ENCODE measurements around the gene TRIM22. TPM values are rescaled to one million over a fixed set of nuclear protein-coding genes. Genes with fewer than 3 reads are reported as not detected.
"Not testable (repeated sequence)": the region's sequence is repeated elsewhere in the genome, so short reads cannot be mapped to it uniquely, and the experiment has no call there.

TRIM22 gene
- total RNA-seq, 1 experiment from 2014 or later = not detected

- ATAC-seq (no peak), DNase-seq (no peak)
- Histone ChIP-seq H4K20me1 (ENCODE audit: low read length) (no peaks in the 10 kb centered on the region), H3K27me3 (ENCODE audit: low read length) (peaks cover 18% of the 10 kb centered on the region), H3K9ac (ENCODE audit: low read length) (no peak overlapping the region), H3K9me3 (ENCODE audit: low read length) (no peaks in the 10 kb centered on the region), H3K4me3 (ENCODE audit: low read length) (no peak overlapping the region), H3F3A (ENCODE audit: low read length, unreplicated experiment) (no peaks in the 10 kb centered on the region), H3K79me2 (ENCODE audit: low read length) (no peaks in the 10 kb centered on the region), H2AFZ (ENCODE audit: low read length) (no peak overlapping the region), H3K9me2 (replicated peaks; ENCODE audit: low read length) (no peaks in the 10 kb centered on the region), H3K27ac (ENCODE audit: low read length) (no peak overlapping the region), H3K4me2 (ENCODE audit: low read length) (no peak overlapping the region), H3K36me3 (ENCODE audit: low read depth, low read length) (no peaks in the 10 kb centered on the region), H3K4me1 (ENCODE audit: insufficient read depth, low read length) (no peaks in the 10 kb centered on the region)
- no peak for TF ChIP-seq EZH2phosphoT487 (IDR thresholded peaks at IDR 0.05; ENCODE audit: borderline replicate concordance, low read length)
- TF ChIP-seq, protein P1, sequence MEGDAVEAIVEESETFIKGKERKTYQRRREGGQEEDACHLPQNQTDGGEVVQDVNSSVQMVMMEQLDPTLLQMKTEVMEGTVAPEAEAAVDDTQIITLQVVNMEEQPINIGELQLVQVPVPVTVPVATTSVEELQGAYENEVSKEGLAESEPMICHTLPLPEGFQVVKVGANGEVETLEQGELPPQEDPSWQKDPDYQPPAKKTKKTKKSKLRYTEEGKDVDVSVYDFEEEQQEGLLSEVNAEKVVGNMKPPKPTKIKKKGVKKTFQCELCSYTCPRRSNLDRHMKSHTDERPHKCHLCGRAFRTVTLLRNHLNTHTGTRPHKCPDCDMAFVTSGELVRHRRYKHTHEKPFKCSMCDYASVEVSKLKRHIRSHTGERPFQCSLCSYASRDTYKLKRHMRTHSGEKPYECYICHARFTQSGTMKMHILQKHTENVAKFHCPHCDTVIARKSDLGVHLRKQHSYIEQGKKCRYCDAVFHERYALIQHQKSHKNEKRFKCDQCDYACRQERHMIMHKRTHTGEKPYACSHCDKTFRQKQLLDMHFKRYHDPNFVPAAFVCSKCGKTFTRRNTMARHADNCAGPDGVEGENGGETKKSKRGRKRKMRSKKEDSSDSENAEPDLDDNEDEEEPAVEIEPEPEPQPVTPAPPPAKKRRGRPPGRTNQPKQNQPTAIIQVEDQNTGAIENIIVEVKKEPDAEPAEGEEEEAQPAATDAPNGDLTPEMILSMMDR (conservative IDR thresholded peaks at IDR 0.05; ENCODE audit: low read depth, low read length) = no peak
- ChIA-PET POLR2A (ENCODE audit: unreplicated experiment) (no interaction called here), CTCF (no interaction called here)
- intact Hi-C loops (cut with micrococcal nuclease) = loop anchor here (2.0 kb wide), 1 partner anchor 237 kb away; no protein-coding TSS in a partner anchor
- BruUV-seq (replicated peaks) = no TSS peak
Measured at GRCh38 chr11:5713695-5714094, 24.1 kb downstream of the TRIM22 start.

- H2AFZ ChIP-seq (ENCODE audit: low read length); DNase-seq; H3K9me2 ChIP-seq (replicated peaks; ENCODE audit: low read length); BruUV-seq (replicated peaks); intact Hi-C loops (cut with micrococcal nuclease); H3K4me2 ChIP-seq (ENCODE audit: low read length); CTCF ChIA-PET; H3K36me3 ChIP-seq (ENCODE audit: low read depth, low read length); H3K4me1 ChIP-seq (ENCODE audit: insufficient read depth, low read length); POLR2A ChIA-PET (ENCODE audit: unreplicated experiment); H3K27ac ChIP-seq (ENCODE audit: low read length); H3F3A ChIP-seq (ENCODE audit: low read length, unreplicated experiment); H3K9ac ChIP-seq (ENCODE audit: low read length); H3K9me3 ChIP-seq (ENCODE audit: low read length); H4K20me1 ChIP-seq (ENCODE audit: low read length); H3K4me3 ChIP-seq (ENCODE audit: low read length); H3K79me2 ChIP-seq (ENCODE audit: low read length); ATAC-seq: not testable (repeated sequence)
- peaks cover 13% of the 10 kb centered on the region; the same call in 1 of the 2 replicates for H3K27me3 ChIP-seq (ENCODE audit: low read length)
Measured at GRCh38 chr11:5716518-5716917, 26.9 kb downstream of the TRIM22 start.

DNA sequence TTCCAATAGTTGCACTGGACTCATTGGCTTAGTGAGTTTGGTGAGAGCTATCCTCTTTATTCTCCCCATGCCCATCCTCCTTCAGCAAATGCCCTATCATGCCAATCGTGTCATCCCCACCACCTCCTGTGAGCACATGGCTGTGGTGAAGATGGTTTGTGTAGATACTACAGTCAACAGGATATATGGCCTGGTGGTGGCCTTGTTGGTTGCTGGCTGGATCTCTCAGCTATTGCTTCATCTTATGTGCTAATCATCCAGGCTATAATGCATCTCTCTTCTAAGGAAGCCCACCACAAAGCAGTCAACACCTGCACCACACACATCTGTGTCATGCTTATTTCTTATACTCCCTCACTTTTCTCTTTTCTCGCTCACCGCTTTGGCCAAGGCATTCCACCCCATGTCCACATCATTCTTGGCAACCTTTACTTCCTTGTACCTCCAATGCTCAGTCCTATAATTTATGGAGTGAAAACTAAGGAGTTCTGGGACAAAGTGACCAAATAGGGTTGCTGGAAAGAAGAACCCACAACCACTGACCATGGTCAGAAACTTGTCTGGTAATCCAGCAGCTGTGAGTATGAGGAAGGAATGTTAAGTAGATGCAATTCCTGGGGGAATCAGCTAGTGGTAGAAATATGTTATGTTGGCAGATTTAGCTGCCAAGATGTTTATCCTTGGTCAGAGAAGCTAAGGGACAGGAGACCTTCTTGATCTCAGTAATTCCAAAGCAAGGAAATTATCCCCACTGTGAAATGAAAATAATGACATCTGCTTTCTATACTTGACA, 30.3 kb downstream of the TRIM22 start:
- Histone ChIP-seq H2AFZ (ENCODE audit: low read length) (no peak overlapping the region), H3K4me3 (ENCODE audit: low read length) (no peak overlapping the region), H3F3A (ENCODE audit: low read length, unreplicated experiment) (no peaks in the 10 kb centered on the region), H3K79me2 (ENCODE audit: low read length) (no peaks in the 10 kb centered on the region), H3K9ac (ENCODE audit: low read length) (no peak overlapping the region), H3K4me1 (ENCODE audit: insufficient read depth, low read length) (no peaks in the 10 kb centered on the region), H3K27me3 (ENCODE audit: low read length) (peaks cover 34% of the 10 kb centered on the region; the same call in 1 of the 2 replicates), H3K36me3 (ENCODE audit: low read depth, low read length) (no peaks in the 10 kb centered on the region), H3K4me2 (ENCODE audit: low read length) (no peak overlapping the region), H3K9me2 (replicated peaks; ENCODE audit: low read length) (no peaks in the 10 kb centered on the region), H3K9me3 (ENCODE audit: low read length) (no peaks in the 10 kb centered on the region), H4K20me1 (ENCODE audit: low read length) (no peaks in the 10 kb centered on the region), H3K27ac (ENCODE audit: low read length) (no peak overlapping the region)
- BruUV-seq (replicated peaks) = no TSS peak
- no peak for ATAC-seq
- TF ChIP-seq, protein P1 (conservative IDR thresholded peaks at IDR 0.05; ENCODE audit: low read depth, low read length) = no peak
- TF ChIP-seq EZH2phosphoT487 (IDR thresholded peaks at IDR 0.05; ENCODE audit: borderline replicate concordance, low read length) = no peak
- TF ChIP-seq EZH2 (IDR thresholded peaks at IDR 0.05; ENCODE audit: low read length, unreplicated experiment) = no peak
- intact Hi-C loops (cut with micrococcal nuclease) = no loop called here
- no peak for DNase-seq
- ChIA-PET CTCF (no interaction called here), POLR2A (ENCODE audit: unreplicated experiment) (no interaction called here)

All from PC-3 (cell line).